Measurements from ENCODE around the gene RNF151. TPM values are rescaled to one million over a fixed set of nuclear protein-coding genes. Genes with fewer than 3 reads are reported as not detected.

RNF151 gene
- total and polyA plus RNA-seq, 2 donors (not counting 1 experiment from before 2014, with no cell fraction given): 0.13 to 0.76 TPM

- H3K9ac ChIP-seq (ENCODE audit: low read length): peak within 1 kb of the TSS; percentile 88
- no peaks in the 10 kb centered on the region for H3K27me3 ChIP-seq (replicated peaks in 1 of 4; ENCODE audit: control extremely low read depth in 1 of 4, control insufficient read depth in 3 of 4, insufficient read depth in 4 of 4, low read length in 3 of 4)
- H3K4me3 ChIP-seq (ENCODE audit: control extremely low read depth in 1 of 5, extremely low read depth in 1 of 5, insufficient read depth in 1 of 5, low read depth in 2 of 5, low read length in 4 of 5): peak within 1 kb of the TSS; percentile 51 to 89 (median 86)
- DNase-seq (peak; percentile 93), ATAC-seq (ENCODE audit: low read depth) (peak; percentile 94)
- H2AFZ ChIP-seq (ENCODE audit: insufficient read depth, low read depth, low read length, poor library complexity, severe bottlenecking): peak within 1 kb of the TSS; percentile 93
- peaks cover 3% of the 10 kb centered on the region for H3K27me3 Mint-ChIP-seq
- peak within 1 kb of the TSS; percentile 89 for H3K27ac Mint-ChIP-seq
- no peaks in the 10 kb centered on the region for H3K9me3 ChIP-seq (ENCODE audit: control extremely low read depth in 1 of 3, control insufficient read depth in 2 of 3, insufficient read depth in 1 of 3, low read length in 2 of 3)
- intact Hi-C loops (cut with micrococcal nuclease): loop anchor here (1.0 to 2.0 kb wide), 5 partner anchors 12 to 309 kb away; partner anchors contain the start of genes RNPS1, TRAF7 and ZNF598
- H3K4me1 ChIP-seq (ENCODE audit: control insufficient read depth in 2 of 2, insufficient read depth in 2 of 2, low read length in 2 of 2): peaks cover 24 to 47% of the 10 kb centered on the region in 2 donors
- no peak for TF ChIP-seq EZH2 (IDR thresholded peaks at IDR 0.05; ENCODE audit: borderline replicate concordance, insufficient read depth, low read depth, low read length, poor library complexity, severe bottlenecking)
- peak; percentile 80 for TF ChIP-seq CTCF (IDR thresholded peaks at IDR 0.05)
- H3K36me3 ChIP-seq (replicated peaks in 1 of 2; ENCODE audit: control extremely low read depth in 1 of 2, control insufficient read depth in 1 of 2, extremely low read depth in 1 of 2, insufficient read depth in 2 of 2, low read length in 1 of 2): peaks cover 0 to 29% of the 10 kb centered on the region in 2 experiments
- H3K4me2 ChIP-seq (replicated peaks; ENCODE audit: low read depth, low read length, poor library complexity, severe bottlenecking): peak within 1 kb of the TSS; percentile 83
- ChIA-PET CTCF (interaction anchor here (0.6 to 2.2 kb wide), 4 partner anchors 29 to 194 kb away, joined by 3 to 5 read pairs (median 4); no protein-coding TSS in a partner anchor), POLR2A (interaction anchor here (1.0 to 2.5 kb wide), 4 partner anchors 12 to 195 kb away, joined by 3 to 10 read pairs (median 6); partner anchors contain the start of genes TBL3 and TRAF7)
- H3K79me2 ChIP-seq (ENCODE audit: control insufficient read depth, insufficient read depth, low read length): peaks cover 25% of the 10 kb centered on the region
- H3K4me1 Mint-ChIP-seq: peaks cover 38% of the 10 kb centered on the region
- peak within 1 kb of the TSS; percentile 51 to 77 for H3K27ac ChIP-seq (ENCODE audit: low read length in 2 of 2)
- WGBS (ENCODE audit: insufficient coverage): under 1% methylated on average over 76 of the region's 79 CpGs
- peaks cover 23% of the 10 kb centered on the region for H4K20me1 ChIP-seq (ENCODE audit: control insufficient read depth, insufficient read depth, low read length, poor library complexity, severe bottlenecking)
- peak within 1 kb of the TSS; percentile 89 for H3K4me3 Mint-ChIP-seq
- H3K9me3 Mint-ChIP-seq (ENCODE audit: insufficient read depth): no peaks in the 10 kb centered on the region
Observed at GRCh38 chr16:1959269-1960039, 7.2 kb upstream of the RNF151 start, which contains the start of gene NDUFB10. Gene NDUFB10 (plus strand): TSS chr16:1959538. CDS start chr16:1959625, 87 bp downstream.

Data from B cell (primary cell).